ENCODE results near the gene FECH. TPM values are rescaled to one million over a fixed set of nuclear protein-coding genes. Genes with fewer than 3 reads are reported as not detected.

The FECH gene
- total and polyA plus RNA-seq, 2 donors (not counting 1 experiment from before 2014, with no cell fraction given), result 5.8 to 10.4 TPM

DNA sequence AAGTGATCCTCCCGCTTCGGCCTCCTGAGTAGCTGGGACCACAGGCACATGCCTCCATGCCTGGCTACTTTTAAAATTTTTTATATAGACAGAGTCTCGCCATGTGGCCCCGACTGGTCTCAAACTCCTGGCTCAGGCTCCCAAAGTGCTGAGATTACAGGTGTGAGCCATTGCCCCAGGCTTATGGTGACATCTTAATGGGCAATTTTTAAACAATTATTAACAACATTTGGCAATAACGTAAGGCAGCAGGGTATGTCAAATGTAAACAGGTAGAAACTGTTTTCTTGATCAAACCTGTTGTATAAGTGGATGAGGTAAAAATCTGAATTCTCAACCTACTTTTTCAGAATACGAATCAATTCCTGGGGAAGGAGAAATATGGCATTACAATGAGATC, 11.0 kb downstream of the FECH start:
- CTCF ChIA-PET, result no interaction called here
- TF ChIP-seq, protein P1, sequence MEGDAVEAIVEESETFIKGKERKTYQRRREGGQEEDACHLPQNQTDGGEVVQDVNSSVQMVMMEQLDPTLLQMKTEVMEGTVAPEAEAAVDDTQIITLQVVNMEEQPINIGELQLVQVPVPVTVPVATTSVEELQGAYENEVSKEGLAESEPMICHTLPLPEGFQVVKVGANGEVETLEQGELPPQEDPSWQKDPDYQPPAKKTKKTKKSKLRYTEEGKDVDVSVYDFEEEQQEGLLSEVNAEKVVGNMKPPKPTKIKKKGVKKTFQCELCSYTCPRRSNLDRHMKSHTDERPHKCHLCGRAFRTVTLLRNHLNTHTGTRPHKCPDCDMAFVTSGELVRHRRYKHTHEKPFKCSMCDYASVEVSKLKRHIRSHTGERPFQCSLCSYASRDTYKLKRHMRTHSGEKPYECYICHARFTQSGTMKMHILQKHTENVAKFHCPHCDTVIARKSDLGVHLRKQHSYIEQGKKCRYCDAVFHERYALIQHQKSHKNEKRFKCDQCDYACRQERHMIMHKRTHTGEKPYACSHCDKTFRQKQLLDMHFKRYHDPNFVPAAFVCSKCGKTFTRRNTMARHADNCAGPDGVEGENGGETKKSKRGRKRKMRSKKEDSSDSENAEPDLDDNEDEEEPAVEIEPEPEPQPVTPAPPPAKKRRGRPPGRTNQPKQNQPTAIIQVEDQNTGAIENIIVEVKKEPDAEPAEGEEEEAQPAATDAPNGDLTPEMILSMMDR (IDR thresholded peaks at IDR 0.05), result no peak
- no peak for TF ChIP-seq EZH2 (IDR thresholded peaks at IDR 0.05; ENCODE audit: borderline replicate concordance, insufficient read depth, low read depth, low read length, poor library complexity, severe bottlenecking)
- H3K9me3 ChIP-seq (ENCODE audit: control extremely low read depth in 1 of 3, control insufficient read depth in 2 of 3, insufficient read depth in 1 of 3, low read length in 2 of 3), result no peaks in the 10 kb centered on the region
- H3K4me1 ChIP-seq (ENCODE audit: control insufficient read depth in 2 of 2, insufficient read depth in 2 of 2, low read length in 2 of 2), result peaks cover 3 to 10% of the 10 kb centered on the region in 2 donors
- POLR2A ChIA-PET, result no interaction called here
- no peaks in the 10 kb centered on the region for H3K27me3 Mint-ChIP-seq
- peaks cover 0 to 12% of the 10 kb centered on the region in 2 experiments for H3K36me3 ChIP-seq (replicated peaks in 1 of 2; ENCODE audit: control extremely low read depth in 1 of 2, control insufficient read depth in 1 of 2, extremely low read depth in 1 of 2, insufficient read depth in 2 of 2, low read length in 1 of 2)
- H3K27ac ChIP-seq (ENCODE audit: low read length in 2 of 2), result no peak overlapping the region
- H3K27me3 ChIP-seq (replicated peaks in 1 of 4; ENCODE audit: control extremely low read depth in 1 of 4, control insufficient read depth in 3 of 4, insufficient read depth in 4 of 4, low read length in 3 of 4), result no peaks in the 10 kb centered on the region
- H3K4me1 Mint-ChIP-seq, result peaks cover 12% of the 10 kb centered on the region
- no peaks in the 10 kb centered on the region for H3K79me2 ChIP-seq (ENCODE audit: control insufficient read depth, insufficient read depth, low read length)
- no peak for DNase-seq
- no peak for ATAC-seq (ENCODE audit: low read depth)
- no peak overlapping the region for H3K4me3 Mint-ChIP-seq
- H3K4me2 ChIP-seq (replicated peaks; ENCODE audit: low read depth, low read length, poor library complexity, severe bottlenecking), result no peak overlapping the region
- H3K9me3 Mint-ChIP-seq (ENCODE audit: insufficient read depth), result no peaks in the 10 kb centered on the region
- WGBS (ENCODE audit: insufficient coverage), result 95% methylated on average over 2 of the region's 6 CpGs
- no peaks in the 10 kb centered on the region for H4K20me1 ChIP-seq (ENCODE audit: control insufficient read depth, insufficient read depth, low read length, poor library complexity, severe bottlenecking)
- H2AFZ ChIP-seq (ENCODE audit: insufficient read depth, low read depth, low read length, poor library complexity, severe bottlenecking), result no peak overlapping the region
- H3K27ac Mint-ChIP-seq, result no peak overlapping the region
- H3K4me3 ChIP-seq (ENCODE audit: control extremely low read depth in 1 of 5, extremely low read depth in 1 of 5, insufficient read depth in 1 of 5, low read depth in 2 of 5, low read length in 4 of 5), result no peak overlapping the region
- H3K9ac ChIP-seq (ENCODE audit: low read length), result no peak overlapping the region
- intact Hi-C loops (cut with micrococcal nuclease), result no loop called here

DNA sequence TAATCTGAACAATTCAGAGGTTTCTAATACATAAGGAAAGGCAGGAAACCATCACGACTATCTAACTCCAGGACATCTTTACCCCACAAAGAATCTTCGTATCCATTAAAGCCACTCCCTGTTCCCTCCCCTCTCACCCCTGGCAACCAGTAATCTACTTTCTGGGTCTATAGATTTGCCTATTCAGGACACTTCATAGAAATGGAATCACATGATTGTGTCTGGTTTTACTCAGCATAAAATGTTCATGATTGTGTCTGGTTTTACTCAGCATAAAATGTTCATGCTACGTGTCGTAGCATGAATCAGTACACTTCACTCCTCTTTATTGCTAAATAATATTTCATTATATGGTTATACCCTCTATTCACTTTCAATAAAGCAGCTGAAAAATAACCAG, 11.6 kb downstream of the FECH start:
- no peak overlapping the region for H3K4me2 ChIP-seq (replicated peaks; ENCODE audit: low read depth, low read length, poor library complexity, severe bottlenecking)
- TF ChIP-seq, protein P1 (IDR thresholded peaks at IDR 0.05), result no peak
- no peak for TF ChIP-seq EZH2 (IDR thresholded peaks at IDR 0.05; ENCODE audit: borderline replicate concordance, insufficient read depth, low read depth, low read length, poor library complexity, severe bottlenecking)
- ChIA-PET POLR2A (no interaction called here), CTCF (interaction anchor here (1.2 kb wide), 1 partner anchor 13 kb away, joined by 6 read pairs; no protein-coding TSS in a partner anchor)
- Mint-ChIP-seq H3K4me1 (peaks cover 6% of the 10 kb centered on the region), H3K9me3 (ENCODE audit: insufficient read depth) (no peaks in the 10 kb centered on the region), H3K4me3 (no peak overlapping the region), H3K27me3 (no peaks in the 10 kb centered on the region), H3K27ac (no peak overlapping the region)
- H3K27ac ChIP-seq (ENCODE audit: low read length in 2 of 2), result no peak overlapping the region
- H3K9me3 ChIP-seq (ENCODE audit: control extremely low read depth in 1 of 3, control insufficient read depth in 2 of 3, insufficient read depth in 1 of 3, low read length in 2 of 3), result no peaks in the 10 kb centered on the region
- no peak for DNase-seq
- H3K9ac ChIP-seq (ENCODE audit: low read length), result no peak overlapping the region
- H3K79me2 ChIP-seq (ENCODE audit: control insufficient read depth, insufficient read depth, low read length), result no peaks in the 10 kb centered on the region
- intact Hi-C loops (cut with micrococcal nuclease), result no loop called here
- peaks cover 0 to 12% of the 10 kb centered on the region in 2 experiments for H3K36me3 ChIP-seq (replicated peaks in 1 of 2; ENCODE audit: control extremely low read depth in 1 of 2, control insufficient read depth in 1 of 2, extremely low read depth in 1 of 2, insufficient read depth in 2 of 2, low read length in 1 of 2)
- no peak overlapping the region for H3K4me3 ChIP-seq (ENCODE audit: control extremely low read depth in 1 of 5, extremely low read depth in 1 of 5, insufficient read depth in 1 of 5, low read depth in 2 of 5, low read length in 4 of 5)
- no peaks in the 10 kb centered on the region for H4K20me1 ChIP-seq (ENCODE audit: control insufficient read depth, insufficient read depth, low read length, poor library complexity, severe bottlenecking)
- H2AFZ ChIP-seq (ENCODE audit: insufficient read depth, low read depth, low read length, poor library complexity, severe bottlenecking), result no peak overlapping the region
- 50% methylated on average over 2 of the region's 4 CpGs for WGBS (ENCODE audit: insufficient coverage)
- no peaks in the 10 kb centered on the region for H3K27me3 ChIP-seq (replicated peaks in 1 of 4; ENCODE audit: control extremely low read depth in 1 of 4, control insufficient read depth in 3 of 4, insufficient read depth in 4 of 4, low read length in 3 of 4)
- no peak for ATAC-seq (ENCODE audit: low read depth)
- peaks cover 2 to 3% of the 10 kb centered on the region in 2 donors for H3K4me1 ChIP-seq (ENCODE audit: control insufficient read depth in 2 of 2, insufficient read depth in 2 of 2, low read length in 2 of 2)

Data from B cell (primary cell).